ENCODE data around the gene SKI. TPM values are rescaled to one million over a fixed set of nuclear protein-coding genes. Genes with fewer than 3 reads are reported as not detected.

The SKI gene
- total RNA-seq, 1 experiment from 2014 or later, result 38.2 TPM

DNA sequence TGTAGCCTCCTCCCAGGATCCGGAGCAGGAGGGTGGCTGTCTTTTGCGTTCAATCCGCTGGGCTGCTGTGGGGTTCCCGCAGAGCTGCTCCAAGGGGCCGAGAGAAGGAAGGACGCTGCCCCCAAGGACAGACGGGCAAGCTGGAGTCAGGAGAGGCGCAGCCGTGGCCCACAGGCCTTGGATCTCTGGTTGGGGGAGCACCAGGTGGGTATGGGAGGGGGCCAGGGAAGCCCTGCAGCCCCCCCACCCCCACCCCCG is 15.9 kb upstream of the SKI start:
- TF ChIP-seq, protein P1, sequence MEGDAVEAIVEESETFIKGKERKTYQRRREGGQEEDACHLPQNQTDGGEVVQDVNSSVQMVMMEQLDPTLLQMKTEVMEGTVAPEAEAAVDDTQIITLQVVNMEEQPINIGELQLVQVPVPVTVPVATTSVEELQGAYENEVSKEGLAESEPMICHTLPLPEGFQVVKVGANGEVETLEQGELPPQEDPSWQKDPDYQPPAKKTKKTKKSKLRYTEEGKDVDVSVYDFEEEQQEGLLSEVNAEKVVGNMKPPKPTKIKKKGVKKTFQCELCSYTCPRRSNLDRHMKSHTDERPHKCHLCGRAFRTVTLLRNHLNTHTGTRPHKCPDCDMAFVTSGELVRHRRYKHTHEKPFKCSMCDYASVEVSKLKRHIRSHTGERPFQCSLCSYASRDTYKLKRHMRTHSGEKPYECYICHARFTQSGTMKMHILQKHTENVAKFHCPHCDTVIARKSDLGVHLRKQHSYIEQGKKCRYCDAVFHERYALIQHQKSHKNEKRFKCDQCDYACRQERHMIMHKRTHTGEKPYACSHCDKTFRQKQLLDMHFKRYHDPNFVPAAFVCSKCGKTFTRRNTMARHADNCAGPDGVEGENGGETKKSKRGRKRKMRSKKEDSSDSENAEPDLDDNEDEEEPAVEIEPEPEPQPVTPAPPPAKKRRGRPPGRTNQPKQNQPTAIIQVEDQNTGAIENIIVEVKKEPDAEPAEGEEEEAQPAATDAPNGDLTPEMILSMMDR (IDR thresholded peaks at IDR 0.05; ENCODE audit: insufficient read depth in 1 of 2, low read depth in 1 of 2, low read length in 1 of 2, severe bottlenecking in 1 of 2, unreplicated experiment in 1 of 2), result no peak
- no peak for DNase-seq
- Histone ChIP-seq H3K4me1 (no peaks in the 10 kb centered on the region), H3K27me3 (replicated peaks; ENCODE audit: control insufficient read depth, insufficient read depth, low read length) (no peaks in the 10 kb centered on the region), H3K9me3 (no peaks in the 10 kb centered on the region), H3K4me3 (ENCODE audit: low read depth, low read length) (no peak overlapping the region), H3K36me3 (ENCODE audit: control insufficient read depth, insufficient read depth, low read length) (no peaks in the 10 kb centered on the region)
- ChIA-PET POLR2A (no interaction called here), CTCF (no interaction called here)
- no TSS peak for BruUV-seq (replicated peaks)
- H3K27me3 Mint-ChIP-seq (ENCODE audit: insufficient read depth, unreplicated experiment), result no peaks in the 10 kb centered on the region
- no peaks in the 10 kb centered on the region for H3K9me3 Mint-ChIP-seq (ENCODE audit: unreplicated experiment)
- intact Hi-C loops (cut with micrococcal nuclease; ENCODE audit: unreplicated experiment), result no loop called here
- no peaks in the 10 kb centered on the region for H3K36me3 Mint-ChIP-seq (ENCODE audit: insufficient read depth, unreplicated experiment)
- H3K27ac Mint-ChIP-seq (ENCODE audit: unreplicated experiment), result no peak overlapping the region
- no peaks in the 10 kb centered on the region for H3K4me1 Mint-ChIP-seq (ENCODE audit: low read depth, unreplicated experiment)
- no peak overlapping the region for H3K4me3 Mint-ChIP-seq (ENCODE audit: unreplicated experiment)

GRCh38 chr1:2212532-2213491 is 15.3 kb upstream of the SKI start:
- Histone ChIP-seq H3K4me3 (ENCODE audit: low read depth, low read length) (no peak overlapping the region), H3K9me3 (no peaks in the 10 kb centered on the region), H3K4me1 (no peaks in the 10 kb centered on the region), H3K27me3 (replicated peaks; ENCODE audit: control insufficient read depth, insufficient read depth, low read length) (no peaks in the 10 kb centered on the region), H3K36me3 (ENCODE audit: control insufficient read depth, insufficient read depth, low read length) (no peaks in the 10 kb centered on the region)
- Mint-ChIP-seq H3K9me3 (ENCODE audit: unreplicated experiment) (no peaks in the 10 kb centered on the region), H3K27me3 (ENCODE audit: insufficient read depth, unreplicated experiment) (no peaks in the 10 kb centered on the region), H3K4me3 (ENCODE audit: unreplicated experiment) (no peak overlapping the region), H3K27ac (ENCODE audit: unreplicated experiment) (no peak overlapping the region), H3K4me1 (ENCODE audit: low read depth, unreplicated experiment) (no peaks in the 10 kb centered on the region), H3K36me3 (ENCODE audit: insufficient read depth, unreplicated experiment) (no peaks in the 10 kb centered on the region)
- CTCF ChIA-PET, result no interaction called here
- intact Hi-C loops (cut with micrococcal nuclease; ENCODE audit: unreplicated experiment), result no loop called here
- no peak for DNase-seq
- POLR2A ChIA-PET, result no interaction called here
- no TSS peak for BruUV-seq (replicated peaks)
- TF ChIP-seq, protein P1 (IDR thresholded peaks at IDR 0.05; ENCODE audit: insufficient read depth in 1 of 2, low read depth in 1 of 2, low read length in 1 of 2, severe bottlenecking in 1 of 2, unreplicated experiment in 1 of 2), result no peak

DNA sequence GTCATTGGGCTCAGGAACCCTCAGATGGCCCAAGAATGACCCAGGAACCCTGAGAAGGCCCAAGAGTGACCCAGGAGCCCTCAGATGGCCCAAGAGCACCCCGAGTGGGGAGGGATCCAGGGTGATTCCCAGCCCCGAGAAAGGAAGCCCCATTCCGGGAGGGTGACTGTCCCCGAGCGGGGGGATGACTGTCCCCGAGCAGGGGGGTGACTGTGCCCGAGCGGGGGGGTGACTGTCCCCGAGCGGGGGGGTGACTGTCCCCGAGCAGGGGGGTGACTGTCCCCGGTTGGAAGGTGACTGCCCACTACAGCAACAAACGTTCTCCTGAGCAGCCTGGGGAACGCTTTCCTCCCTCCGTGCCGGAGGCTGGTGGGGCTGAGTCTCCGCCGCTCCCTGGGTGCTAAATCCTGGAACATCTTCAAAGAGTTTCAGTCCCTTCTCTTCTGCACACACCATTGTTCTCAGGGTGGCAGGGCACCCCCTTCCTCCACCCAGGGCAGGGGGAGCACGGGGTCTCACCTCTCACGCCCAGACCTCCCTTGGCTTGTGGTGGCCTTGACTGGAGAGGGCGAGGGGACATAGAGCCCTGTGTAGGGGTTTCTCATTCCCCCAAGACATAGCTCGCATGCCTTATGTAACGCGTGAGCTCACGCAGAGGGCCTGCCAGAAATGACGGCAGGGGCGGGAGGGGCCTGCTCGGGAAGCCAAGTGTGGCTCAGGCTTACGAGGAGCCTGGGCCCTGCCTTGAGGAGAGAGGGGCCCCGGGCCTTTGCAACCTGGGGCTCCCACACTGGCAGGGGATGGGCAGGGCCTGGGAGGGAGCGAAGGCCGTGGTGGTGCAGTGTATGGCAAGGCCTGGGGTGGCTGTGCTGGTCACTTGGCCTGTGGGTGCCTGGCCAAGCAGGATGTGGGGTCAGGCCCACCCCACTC is 14.3 kb upstream of the SKI start:
- no TSS peak for BruUV-seq (replicated peaks)
- H3K4me3 ChIP-seq (ENCODE audit: low read depth, low read length), result no peak overlapping the region
- CTCF ChIA-PET, result no interaction called here
- intact Hi-C loops (cut with micrococcal nuclease; ENCODE audit: unreplicated experiment), result no loop called here
- Mint-ChIP-seq H3K27me3 (ENCODE audit: insufficient read depth, unreplicated experiment) (no peaks in the 10 kb centered on the region), H3K9me3 (ENCODE audit: unreplicated experiment) (no peaks in the 10 kb centered on the region), H3K36me3 (ENCODE audit: insufficient read depth, unreplicated experiment) (no peaks in the 10 kb centered on the region), H3K4me3 (ENCODE audit: unreplicated experiment) (no peak overlapping the region), H3K27ac (ENCODE audit: unreplicated experiment) (no peak overlapping the region), H3K4me1 (ENCODE audit: low read depth, unreplicated experiment) (no peaks in the 10 kb centered on the region)
- H3K9me3 ChIP-seq, result no peaks in the 10 kb centered on the region
- no peak for DNase-seq
- no peaks in the 10 kb centered on the region for H3K4me1 ChIP-seq
- TF ChIP-seq, protein P1 (IDR thresholded peaks at IDR 0.05; ENCODE audit: insufficient read depth in 1 of 2, low read depth in 1 of 2, low read length in 1 of 2, severe bottlenecking in 1 of 2, unreplicated experiment in 1 of 2), result no peak
- no peaks in the 10 kb centered on the region for H3K36me3 ChIP-seq (ENCODE audit: control insufficient read depth, insufficient read depth, low read length)
- POLR2A ChIA-PET, result no interaction called here
- H3K27me3 ChIP-seq (replicated peaks; ENCODE audit: control insufficient read depth, insufficient read depth, low read length), result no peaks in the 10 kb centered on the region
